Tibial artery (tissue), 4 donors: ENCODE measurements around the gene ATP2A3.

Source experiments
- DNase-seq, 2 donors: peaks; one replicate each; pipeline ENCODE4 v3.0.0-alpha.2; 2019
- H3K27ac ChIP-seq, 2 donors: fragments of 200-600 bp; sonication (generic) in 1 of 2; 1 replicate in 1 of 2; 2 replicates in 1 of 2; pipeline ENCODE4 v1.5.1; 2018 to 2019; ENCODE audit warnings: mild to moderate bottlenecking in 1 of 2
- H3K27me3 ChIP-seq, 2 donors: fragments of 200-600 bp; sonication (generic) in 1 of 2; one replicate each; pipeline versions ENCODE4 v1.5.1 to v1.6.0; 2016 to 2019
- H3K36me3 ChIP-seq, 3 donors: fragments of 200-600 bp; sonication (generic) in 2 of 3; one replicate each; pipeline ENCODE4 v1.5.1; 2016 to 2019; ENCODE audit warnings: mild to moderate bottlenecking in 2 of 3
- H3K4me1 ChIP-seq, 4 donors: fragments of 200-600 bp; sonication (generic) in 2 of 4; 1 replicate in 3 of 4; 2 replicates in 1 of 4; pipeline ENCODE4 v1.5.1; 2016 to 2019
- H3K4me3 ChIP-seq, 2 donors: fragments of 200-600 bp; sonication (generic) in 1 of 2; 1 replicate in 1 of 2; 2 replicates in 1 of 2; pipeline ENCODE4 v1.5.1; 2018 to 2019; ENCODE audit warnings: mild to moderate bottlenecking in 2 of 2
- H3K9me3 ChIP-seq, 3 donors: fragments of 200-600 bp; sonication (generic) in 1 of 3; one replicate each; pipeline ENCODE4 v1.5.1; 2016 to 2019
- intact Hi-C: fragments of 100-400 bp; cut with DNase I; formaldehyde crosslinking; loops from one replicate; pipeline ENCODE4 v1.15.0; 2023; ENCODE audit warnings: low total_unique reads
- TF ChIP-seq, protein P1 (sequence below), 2 experiments: fragments of 200-600 bp in 1 of 2; fragments of 450-650 bp in 1 of 2; IDR thresholded peaks; one replicate each; pipeline ENCODE4 v1.5.1; 2017 to 2019; ENCODE audit warnings: antibody characterized with exemption in 2 of 2, mild to moderate bottlenecking in 1 of 2, moderate library complexity in 1 of 2

ATP2A3 gene

DNA sequence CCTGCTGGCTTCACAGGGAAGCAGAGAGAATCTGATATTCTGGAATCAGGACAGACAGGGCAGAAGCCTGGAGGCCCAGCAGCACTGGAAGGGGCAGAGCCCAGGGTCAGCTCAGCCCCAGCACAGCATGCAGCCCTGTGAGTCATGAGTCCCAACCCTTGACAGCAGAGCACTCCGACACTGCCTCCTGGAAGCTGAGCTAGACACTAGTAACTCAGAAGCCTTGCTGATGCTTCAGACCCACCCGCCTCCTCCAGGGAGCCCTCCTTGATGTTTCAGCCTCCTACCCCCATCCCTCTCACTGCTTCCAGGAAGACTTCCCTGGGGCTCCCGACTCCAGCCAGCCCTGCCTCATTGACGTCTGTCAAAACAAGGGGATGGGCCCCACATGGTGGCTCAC, 78.3 kb downstream of the ATP2A3 start:
- no peak for DNase-seq
- no peaks in the 10 kb centered on the region for H3K9me3 ChIP-seq
- H3K27ac ChIP-seq = no peak overlapping the region
- peaks cover 0 to 39% (median 25%) of the 10 kb centered on the region in 4 donors for H3K4me1 ChIP-seq
- no peaks in the 10 kb centered on the region for H3K27me3 ChIP-seq
- TF ChIP-seq, protein P1, sequence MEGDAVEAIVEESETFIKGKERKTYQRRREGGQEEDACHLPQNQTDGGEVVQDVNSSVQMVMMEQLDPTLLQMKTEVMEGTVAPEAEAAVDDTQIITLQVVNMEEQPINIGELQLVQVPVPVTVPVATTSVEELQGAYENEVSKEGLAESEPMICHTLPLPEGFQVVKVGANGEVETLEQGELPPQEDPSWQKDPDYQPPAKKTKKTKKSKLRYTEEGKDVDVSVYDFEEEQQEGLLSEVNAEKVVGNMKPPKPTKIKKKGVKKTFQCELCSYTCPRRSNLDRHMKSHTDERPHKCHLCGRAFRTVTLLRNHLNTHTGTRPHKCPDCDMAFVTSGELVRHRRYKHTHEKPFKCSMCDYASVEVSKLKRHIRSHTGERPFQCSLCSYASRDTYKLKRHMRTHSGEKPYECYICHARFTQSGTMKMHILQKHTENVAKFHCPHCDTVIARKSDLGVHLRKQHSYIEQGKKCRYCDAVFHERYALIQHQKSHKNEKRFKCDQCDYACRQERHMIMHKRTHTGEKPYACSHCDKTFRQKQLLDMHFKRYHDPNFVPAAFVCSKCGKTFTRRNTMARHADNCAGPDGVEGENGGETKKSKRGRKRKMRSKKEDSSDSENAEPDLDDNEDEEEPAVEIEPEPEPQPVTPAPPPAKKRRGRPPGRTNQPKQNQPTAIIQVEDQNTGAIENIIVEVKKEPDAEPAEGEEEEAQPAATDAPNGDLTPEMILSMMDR (IDR thresholded peaks at IDR 0.05) = no peak
- intact Hi-C loops = no loop called here
- peaks cover 0 to 45% (median 33%) of the 10 kb centered on the region in 3 donors for H3K36me3 ChIP-seq
- no peak overlapping the region for H3K4me3 ChIP-seq

GRCh38 chr17:3885271-3885670, 79.0 kb downstream of the ATP2A3 start:
- H3K36me3 ChIP-seq = peaks cover 0 to 47% (median 33%) of the 10 kb centered on the region in 3 donors
- peaks cover 0 to 32% (median 18%) of the 10 kb centered on the region in 4 donors for H3K4me1 ChIP-seq
- intact Hi-C loops = no loop called here
- H3K9me3 ChIP-seq = no peaks in the 10 kb centered on the region
- H3K27ac ChIP-seq = no peak overlapping the region
- no peaks in the 10 kb centered on the region for H3K27me3 ChIP-seq
- no peak overlapping the region for H3K4me3 ChIP-seq
- TF ChIP-seq, protein P1 (IDR thresholded peaks at IDR 0.05) = no peak
- DNase-seq = no peak

GRCh38 chr17:3884188-3884587, 80.0 kb downstream of the ATP2A3 start:
- Histone ChIP-seq H3K27me3 (no peaks in the 10 kb centered on the region), H3K9me3 (no peaks in the 10 kb centered on the region), H3K4me3 (no peak overlapping the region), H3K36me3 (peaks cover 0 to 58% (median 33%) of the 10 kb centered on the region in 3 donors), H3K4me1 (peaks cover 0 to 21% (median 8%) of the 10 kb centered on the region in 4 donors), H3K27ac (no peak overlapping the region)
- intact Hi-C loops = no loop called here
- TF ChIP-seq, protein P1 (IDR thresholded peaks at IDR 0.05) = no peak
- DNase-seq = no peak

DNA sequence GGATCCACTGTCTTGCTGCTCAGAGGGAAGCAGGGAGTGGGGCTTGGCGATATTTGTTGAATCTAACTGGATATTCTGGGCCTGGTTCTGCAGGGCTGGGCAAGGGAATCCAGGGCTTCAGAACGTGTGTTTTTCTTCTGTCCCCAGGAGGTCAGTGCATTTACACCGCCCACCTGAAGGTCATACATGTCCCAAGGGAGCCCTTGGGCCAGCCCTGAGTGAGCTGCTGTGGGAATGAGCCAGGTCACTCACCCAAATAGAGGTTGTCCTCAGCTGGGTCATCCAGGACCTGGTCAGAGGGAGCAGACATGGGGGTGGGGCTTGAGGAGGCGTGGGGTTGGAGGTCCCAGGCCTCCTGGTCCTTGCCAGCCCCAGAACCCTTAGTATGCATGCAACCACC, 82.0 kb downstream of the ATP2A3 start:
- Histone ChIP-seq H3K9me3 (no peaks in the 10 kb centered on the region), H3K36me3 (peaks cover 0 to 74% (median 37%) of the 10 kb centered on the region in 3 donors), H3K4me3 (no peak overlapping the region), H3K4me1 (peaks cover 0 to 4% (median under 1%) of the 10 kb centered on the region in 4 donors), H3K27ac (no peak overlapping the region), H3K27me3 (no peaks in the 10 kb centered on the region)
- no peak for DNase-seq
- intact Hi-C loops = no loop called here
- TF ChIP-seq, protein P1 (IDR thresholded peaks at IDR 0.05) = no peak

DNA sequence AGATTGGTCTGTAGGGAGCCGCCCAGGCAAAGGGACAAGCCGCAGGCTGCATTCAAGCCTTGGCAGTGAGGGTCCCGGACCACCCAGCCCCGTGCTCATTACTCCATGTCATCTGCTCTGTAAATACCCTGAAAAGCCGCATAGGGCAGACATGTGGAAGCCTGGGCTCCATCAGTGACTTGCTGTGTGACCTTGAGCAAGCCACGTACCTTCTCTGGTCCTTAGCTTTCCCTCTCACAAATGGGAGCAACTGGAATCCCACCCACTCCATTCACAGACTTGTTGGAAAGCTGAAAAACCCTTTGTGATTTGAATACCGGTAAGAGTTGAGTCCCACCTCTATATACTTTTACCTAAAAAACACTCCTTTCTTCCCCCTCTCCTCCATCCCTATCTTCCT, 83.3 kb downstream of the ATP2A3 start:
- Histone ChIP-seq H3K4me1 (peaks cover 0 to 3% (median 0%) of the 10 kb centered on the region in 4 donors), H3K4me3 (no peak overlapping the region), H3K27me3 (no peaks in the 10 kb centered on the region), H3K9me3 (no peaks in the 10 kb centered on the region), H3K36me3 (peaks cover 2 to 84% (median 50%) of the 10 kb centered on the region in 3 donors), H3K27ac (no peak overlapping the region)
- TF ChIP-seq, protein P1 (IDR thresholded peaks at IDR 0.05) = no peak
- DNase-seq = no peak
- intact Hi-C loops = no loop called here
